ENCODE results near the gene ATP10B.

Gene ATP10B

GRCh38 chr5:160555581-160555970 is 296.4 kb downstream of the ATP10B start:
- no peak for DNase-seq (ENCODE audit: low spot score)

DNA sequence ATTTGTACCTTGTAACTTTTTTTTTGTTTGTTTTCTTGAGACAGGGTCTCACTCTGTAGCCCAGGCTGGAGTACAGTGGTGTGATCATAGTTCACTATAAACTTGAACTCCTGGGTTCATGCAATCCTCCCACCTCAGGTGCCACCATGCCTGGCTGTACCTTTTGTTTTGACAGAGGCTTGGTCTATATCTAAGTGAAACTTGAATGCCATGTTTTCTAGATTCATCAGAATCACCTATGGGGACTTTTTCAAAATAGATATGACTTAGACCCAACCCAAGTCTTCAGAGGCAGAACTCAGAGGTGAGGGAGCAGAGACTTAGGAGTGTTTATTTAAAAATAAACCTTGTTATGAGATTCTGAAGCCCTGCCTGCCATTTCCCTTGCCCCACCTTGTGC is 301.9 kb downstream of the ATP10B start:
- no peak for DNase-seq (ENCODE audit: low spot score)

DNA sequence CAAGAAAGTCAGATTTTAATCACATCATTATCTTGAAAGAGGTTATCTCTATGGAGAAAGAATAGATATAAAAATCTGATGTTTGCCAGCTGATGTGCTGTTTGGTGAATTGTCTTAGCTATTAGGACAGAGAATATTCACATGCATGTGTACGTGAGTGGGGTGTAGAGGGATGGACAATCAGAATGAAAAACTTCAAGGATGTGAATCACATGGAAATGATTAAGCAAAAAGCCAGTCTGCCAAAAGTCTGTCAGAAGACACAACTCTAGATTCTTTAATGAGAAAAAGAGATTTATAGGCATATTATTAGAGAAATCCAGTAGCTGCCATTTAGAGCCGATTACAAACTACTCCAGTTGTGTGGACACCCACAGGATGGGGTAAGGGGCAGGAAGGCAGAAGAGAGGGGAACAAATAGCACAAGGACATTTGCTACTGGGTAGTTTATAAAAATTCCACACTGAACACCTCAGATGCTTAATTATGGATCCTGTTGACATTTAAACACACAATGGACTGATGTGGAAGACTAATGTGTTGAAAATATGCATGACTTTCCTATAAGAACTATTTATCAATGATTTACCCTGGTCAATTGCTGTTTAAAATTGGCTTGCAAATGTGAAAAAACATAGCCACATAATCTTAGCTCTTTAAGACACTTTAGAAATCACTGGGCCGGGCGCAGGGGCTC is 302.9 kb downstream of the ATP10B start:
- no peak for DNase-seq (ENCODE audit: low spot score)

- no peak for DNase-seq (ENCODE audit: low spot score)
These were observed 304.1 kb downstream of the ATP10B start for GRCh38 chr5:160547872-160548271.

DNA sequence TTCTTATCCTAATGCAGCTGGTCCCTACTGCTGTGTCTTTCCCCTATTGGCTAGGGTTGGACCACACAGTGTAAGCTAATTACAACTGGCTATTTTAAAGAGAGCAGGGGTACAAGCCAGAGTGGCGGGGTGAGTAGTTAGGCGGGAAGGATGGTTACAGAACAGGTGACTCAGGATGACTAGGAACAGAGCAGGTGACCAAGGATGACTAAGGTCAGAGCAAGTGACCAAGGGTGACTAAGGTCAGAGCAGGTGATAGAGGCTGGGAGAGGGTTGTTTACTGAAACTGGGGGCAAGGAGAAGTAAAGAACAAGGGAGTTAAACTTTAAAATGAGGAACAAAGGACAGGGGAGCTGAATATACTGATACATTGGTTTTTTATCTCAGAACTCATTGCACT is 304.9 kb downstream of the ATP10B start:
- DNase-seq (ENCODE audit: low spot score) = no peak

DNA sequence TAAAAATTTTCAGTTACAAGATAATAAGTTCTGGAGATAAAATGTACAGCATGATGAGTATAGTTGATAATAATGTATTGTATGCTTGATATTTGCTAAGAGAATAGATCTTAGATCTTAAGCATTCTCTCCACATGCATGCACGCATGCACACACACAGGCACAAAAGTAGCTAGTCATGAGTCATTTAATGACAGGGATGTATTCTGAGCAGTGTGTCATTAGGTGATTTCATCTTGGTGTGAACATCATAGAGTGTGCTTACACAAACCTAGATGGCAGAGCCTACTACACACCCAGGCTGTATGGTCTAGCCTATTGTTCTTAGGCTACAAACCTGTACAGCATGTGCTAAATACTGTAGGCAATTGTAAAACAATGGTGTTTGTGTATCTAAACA is 306.2 kb downstream of the ATP10B start:
- DNase-seq (ENCODE audit: low spot score) = no peak

DNA sequence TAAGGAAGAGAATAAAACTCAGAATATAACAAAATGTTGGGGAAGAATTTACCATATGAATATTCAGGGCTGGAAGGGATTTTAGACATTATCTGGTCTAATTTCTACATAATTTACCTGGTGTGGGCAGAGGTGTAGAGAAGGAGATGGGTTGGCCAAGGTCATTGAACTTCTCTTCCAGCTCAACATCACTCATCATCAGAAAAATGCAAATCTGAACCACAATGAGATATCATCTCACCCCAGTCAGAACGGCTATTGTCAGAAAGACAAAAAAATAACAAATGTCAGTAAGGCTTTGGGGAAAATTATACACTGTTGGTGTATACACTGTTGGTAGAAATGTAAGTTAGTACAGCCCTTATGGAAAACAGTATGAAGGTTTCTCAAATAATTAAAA is 308.6 kb downstream of the ATP10B start:
- no peak for DNase-seq (ENCODE audit: low spot score)

- no peak for DNase-seq (ENCODE audit: low spot score)
These were observed 309.2 kb downstream of the ATP10B start for GRCh38 chr5:160542840-160543239.

DNA sequence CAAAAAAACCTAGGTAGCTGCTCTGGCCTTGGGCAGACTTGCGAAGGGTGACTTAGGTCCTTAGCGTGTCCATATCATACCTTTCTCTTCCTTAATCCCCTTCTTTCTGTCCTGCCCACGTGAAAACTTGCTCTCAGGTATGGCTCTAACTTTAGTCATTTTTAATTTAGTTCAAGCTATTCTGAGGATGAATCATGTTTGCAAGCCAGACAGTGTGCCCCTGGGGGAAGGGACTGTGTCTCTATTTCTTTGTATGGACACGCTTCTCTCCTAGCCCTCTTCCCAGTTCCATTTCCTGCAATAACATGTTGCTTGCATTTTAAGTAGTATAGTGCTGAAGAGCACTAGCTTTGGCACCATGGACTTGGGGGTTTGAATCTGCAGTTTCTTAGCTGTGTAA is 309.7 kb downstream of the ATP10B start:
- DNase-seq (ENCODE audit: low spot score) = no peak

- DNase-seq (ENCODE audit: low spot score) = no peak
These were observed 312.6 kb downstream of the ATP10B start for GRCh38 chr5:160539431-160539830.

DNA sequence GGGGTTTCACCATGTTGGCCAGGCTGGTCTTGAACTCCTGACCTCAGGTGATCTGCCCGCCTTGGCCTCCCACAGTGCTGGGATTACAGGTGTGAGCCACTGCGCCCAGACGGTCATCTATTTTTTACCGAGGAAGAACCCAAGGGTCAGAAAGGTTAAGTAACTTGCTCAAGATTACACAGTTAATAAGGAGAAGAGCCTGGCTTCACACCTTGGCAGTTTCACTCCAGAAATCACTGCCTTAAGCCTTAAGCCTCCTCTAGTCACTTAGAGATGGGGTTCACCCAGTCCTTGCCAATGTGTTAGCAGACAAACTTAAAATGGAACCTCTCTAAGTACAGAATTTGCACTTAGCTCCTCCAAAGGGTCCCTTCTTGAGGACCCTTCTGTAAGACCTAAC is 314.1 kb downstream of the ATP10B start:
- DNase-seq (ENCODE audit: low spot score) = no peak

GRCh38 chr5:160537116-160537515 is 314.9 kb downstream of the ATP10B start:
- no peak for DNase-seq (ENCODE audit: low spot score)

DNA sequence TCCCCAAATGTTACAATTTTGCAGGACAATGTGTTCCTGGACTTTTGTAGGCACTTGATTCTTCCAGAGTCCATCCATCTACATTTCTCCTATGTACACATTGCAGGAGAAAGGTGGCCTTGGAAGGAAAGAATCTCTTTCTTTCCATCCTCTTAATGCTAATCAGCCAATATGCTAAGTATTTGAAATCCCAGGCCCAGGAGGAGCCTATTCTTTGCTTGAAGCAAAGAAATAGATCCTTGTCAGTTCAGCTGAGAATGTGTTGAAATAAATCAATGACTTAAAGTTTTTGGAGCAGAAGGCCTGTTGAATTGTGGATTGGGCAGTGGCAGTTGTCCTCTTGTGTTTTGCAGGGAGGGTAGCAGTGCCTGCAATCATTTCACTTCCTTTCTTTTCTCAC is 317.1 kb downstream of the ATP10B start:
- no peak for DNase-seq (ENCODE audit: low spot score)

- no peak for DNase-seq (ENCODE audit: low spot score)
These were observed 317.9 kb downstream of the ATP10B start for GRCh38 chr5:160534125-160534524.

GRCh38 chr5:160525471-160526261 is 326.3 kb downstream of the ATP10B start:
- DNase-seq (ENCODE audit: low spot score) = no peak

DNA sequence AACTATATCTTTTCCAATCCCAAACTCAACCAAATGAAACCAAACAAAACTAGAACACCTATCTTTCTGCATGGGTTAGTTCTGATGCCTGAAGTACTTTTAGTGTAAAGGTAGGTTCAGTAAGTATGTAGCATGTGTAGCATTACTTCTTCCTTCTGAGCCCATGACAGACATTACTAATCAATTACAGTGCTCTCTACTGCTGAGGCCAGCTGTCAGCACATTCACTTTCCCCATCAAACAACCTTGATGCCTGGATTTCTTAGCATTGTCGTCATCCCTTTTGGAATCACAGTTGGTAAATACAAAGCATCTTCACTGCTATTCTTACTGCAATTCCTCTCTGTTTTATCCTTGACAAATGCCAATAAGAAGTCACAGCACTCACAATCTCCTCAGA is 327.2 kb downstream of the ATP10B start:
- DNase-seq (ENCODE audit: low spot score) = no peak

DNA sequence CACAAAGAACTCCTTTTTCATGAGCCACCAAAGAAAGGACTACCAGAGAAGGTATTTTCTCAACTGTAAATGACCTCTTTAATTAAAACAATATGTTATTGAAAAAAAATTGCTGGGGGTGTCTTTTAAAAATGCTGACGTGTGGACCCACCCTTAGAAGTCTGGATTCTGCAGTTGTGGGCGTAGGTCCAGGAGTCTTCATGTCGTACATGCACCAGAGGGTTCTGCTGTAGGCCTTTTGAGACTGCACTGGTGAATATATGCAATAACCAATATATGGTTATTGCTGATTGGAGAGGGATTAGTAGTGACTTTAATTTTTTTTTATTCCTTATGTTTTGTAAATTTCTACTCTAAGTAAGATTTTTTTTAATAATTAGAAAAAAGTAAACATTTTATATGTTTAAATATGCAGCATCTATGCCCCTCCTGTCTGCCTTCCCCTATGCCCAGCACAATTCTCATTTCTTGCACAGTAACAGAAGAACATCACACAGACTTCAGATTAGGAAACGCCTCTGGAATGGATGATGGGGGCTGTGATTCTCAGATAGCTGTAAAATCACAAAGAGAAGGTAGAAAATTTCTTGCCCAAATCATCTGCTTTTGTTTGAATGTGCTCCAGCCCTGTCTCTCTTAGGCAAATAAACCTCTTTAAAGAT is 328.4 kb downstream of the ATP10B start:
- no peak for DNase-seq (ENCODE audit: low spot score)

DNA sequence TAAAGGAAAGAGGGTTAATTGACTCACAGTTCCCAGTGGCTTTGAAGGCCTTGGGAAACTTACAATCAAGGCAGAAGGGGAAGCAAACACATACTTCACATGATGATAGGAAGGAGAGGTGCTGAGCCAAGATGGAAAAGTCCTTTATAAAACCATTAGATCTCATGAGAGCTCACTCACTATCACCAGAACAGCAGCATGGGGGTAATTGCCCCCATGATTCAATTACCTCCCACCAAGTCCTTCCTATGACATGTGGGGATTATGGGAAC is 330.7 kb downstream of the ATP10B start:
- DNase-seq (ENCODE audit: low spot score) = no peak

DNA sequence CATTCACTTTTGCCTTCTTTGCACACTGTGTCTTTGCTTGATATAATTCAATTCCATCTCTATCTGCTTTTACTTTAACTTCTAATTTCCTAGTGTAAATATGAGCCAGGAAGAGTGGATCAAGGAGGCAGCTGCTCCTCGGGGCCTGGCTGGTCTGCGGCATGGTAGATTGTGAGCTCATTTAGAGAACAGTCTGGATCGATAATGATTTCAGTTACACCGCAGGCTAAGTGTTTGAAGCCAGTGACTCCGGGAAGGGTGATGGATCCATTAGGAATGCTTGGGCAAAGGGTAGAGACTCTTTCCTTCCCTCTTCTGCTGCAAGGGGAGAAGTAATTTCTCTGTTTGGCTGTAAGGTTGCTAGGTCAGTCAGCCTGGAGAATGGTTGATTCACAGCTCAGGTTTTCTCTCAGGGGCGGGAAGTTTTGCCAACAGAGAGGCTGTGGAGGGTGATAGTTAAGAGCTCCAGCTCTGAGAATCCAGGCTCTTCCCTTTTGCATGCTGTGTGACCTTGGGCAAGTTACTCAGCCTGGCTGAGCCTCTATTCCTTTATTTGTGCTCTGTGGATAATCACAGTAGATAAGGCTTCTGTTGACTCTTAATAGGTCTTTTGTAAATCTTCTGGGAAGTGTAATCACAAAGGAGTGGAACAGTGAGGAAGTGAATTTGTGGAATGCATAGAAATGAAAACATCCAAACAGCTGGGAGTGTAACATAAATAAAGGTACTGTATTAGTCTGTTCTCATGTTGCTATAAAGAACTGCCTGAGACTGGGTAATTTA is 331.2 kb downstream of the ATP10B start:
- no peak for DNase-seq (ENCODE audit: low spot score)

DNA sequence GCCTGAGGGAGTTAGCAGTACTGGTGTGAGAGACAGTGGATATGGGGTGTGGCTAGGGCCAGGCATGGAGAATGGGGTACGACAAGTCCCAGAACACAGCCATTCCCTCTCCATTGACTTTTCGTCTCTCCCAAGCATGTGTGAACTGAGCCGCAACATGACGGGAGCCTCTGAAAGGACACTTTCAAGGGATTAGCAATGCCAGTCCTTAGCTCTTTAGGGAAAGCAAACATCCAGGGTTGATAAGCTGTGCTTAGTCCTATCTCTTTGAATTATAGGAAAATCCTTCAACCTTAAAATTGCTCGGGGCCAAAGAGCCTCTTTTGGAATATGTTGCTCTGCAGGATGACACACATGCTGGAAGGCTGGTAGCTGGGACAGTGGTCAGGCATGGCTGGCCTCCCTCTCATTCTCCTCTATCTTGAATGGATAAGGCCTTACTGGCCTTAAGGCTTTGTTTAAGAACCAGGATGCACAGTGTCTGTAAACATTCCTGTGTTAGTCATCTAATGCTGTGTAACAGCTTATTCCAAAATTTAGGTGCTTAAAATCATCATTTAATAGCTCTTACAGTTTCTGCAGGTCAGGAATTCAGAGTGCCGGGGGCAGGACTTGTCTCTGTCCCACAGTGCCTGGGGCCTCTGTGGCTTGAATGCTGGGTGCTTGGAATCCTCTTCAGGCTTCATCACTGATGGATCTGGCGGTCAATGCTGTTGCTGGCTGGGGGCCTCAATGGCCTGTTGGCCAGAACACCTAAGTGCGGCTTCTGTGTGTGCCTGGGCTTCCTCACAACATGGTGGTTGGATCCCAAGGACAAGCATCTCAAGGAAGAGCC is 335.1 kb downstream of the ATP10B start:
- no peak for DNase-seq (ENCODE audit: low spot score)

- no peak for DNase-seq (ENCODE audit: low spot score)
These were observed 337.1 kb downstream of the ATP10B start for GRCh38 chr5:160514866-160515265.

DNA sequence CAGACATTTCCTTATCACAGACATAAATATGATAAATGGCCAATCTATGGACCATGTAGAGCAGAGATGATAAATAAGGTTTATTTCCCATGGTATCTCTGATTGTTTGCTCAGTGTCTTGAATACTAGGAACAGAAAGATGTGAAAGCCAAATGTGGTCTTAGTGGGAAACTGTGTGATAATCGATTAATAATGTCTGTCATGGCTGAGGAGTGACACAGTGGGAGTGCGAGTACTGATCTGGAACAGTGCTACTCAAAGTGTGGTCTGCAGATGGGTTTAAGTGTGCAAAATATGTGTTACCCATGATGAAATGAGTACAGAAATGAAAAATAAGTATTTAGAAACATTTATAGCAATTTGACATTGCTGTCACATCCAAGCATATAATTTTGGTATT is 337.8 kb downstream of the ATP10B start:
- DNase-seq (ENCODE audit: low spot score) = no peak

Measured in left forelimb (tissue), 1 donor.